Heart right ventricle (tissue), 16 donors: ENCODE data around the gene CBR1. TPM values are rescaled to one million over a fixed set of nuclear protein-coding genes. Genes with fewer than 3 reads are reported as not detected.
"Not testable (repeated sequence)": the region's sequence is repeated elsewhere in the genome, so short reads cannot be mapped to it uniquely, and the experiment has no call there.

Experiments used
- ATAC-seq, 8 donors: fragments of 200-7000 bp; cut with Tn5 transposase; one replicate each; pipeline ENCODE4 v1.9.1; 2020; ENCODE audit warnings: mild to moderate bottlenecking in 8 of 8, moderate library complexity in 8 of 8, moderate number of reproducible peaks in 1 of 8
- DNase-seq, 2 donors: peaks; one replicate each; pipeline ENCODE4 v3.0.0-alpha.2; 2020
- H3K27ac ChIP-seq, 10 donors: fragments of 200-600 bp; sonication (generic) in 2 of 10; one replicate each; pipeline versions ENCODE4 v1.5.0 to v1.8.0; 2020 to 2022; ENCODE audit warnings: mild to moderate bottlenecking in 3 of 10
- H3K27me3 ChIP-seq, 7 donors: fragments of 200-600 bp; one replicate each; pipeline ENCODE4 v1.8.0; 2021 to 2022; ENCODE audit warnings: mild to moderate bottlenecking in 2 of 7
- H3K36me3 ChIP-seq, 9 donors: fragments of 200-600 bp; sonication (generic) in 1 of 9; one replicate each; pipeline versions ENCODE4 v1.5.0 to v1.8.0; 2020 to 2022; ENCODE audit warnings: mild to moderate bottlenecking in 2 of 9
- H3K4me1 ChIP-seq, 9 donors: fragments of 200-600 bp; sonication (generic) in 1 of 9; one replicate each; pipeline versions ENCODE4 v1.5.0 to v1.8.0; 2020 to 2022; ENCODE audit warnings: mild to moderate bottlenecking in 4 of 9
- H3K4me3 ChIP-seq, 10 donors: fragments of 200-600 bp; sonication (generic) in 2 of 10; one replicate each; pipeline versions ENCODE4 v1.5.0 to v1.8.0; 2020 to 2022; ENCODE audit warnings: mild to moderate bottlenecking in 7 of 10, moderate library complexity in 2 of 10
- H3K9me3 ChIP-seq, 11 donors: fragments of 200-600 bp in 10 of 11; sonication (generic) in 2 of 11; one replicate each; pipeline versions ENCODE4 v1.5.0 to v1.8.0; 2013 to 2022; ENCODE audit warnings: mild to moderate bottlenecking in 2 of 11, control low read depth in 1 of 11, moderate library complexity in 1 of 11
- CTCF ChIP-seq, 9 donors: fragments of 200-600 bp; sonication (generic) in 2 of 9; IDR thresholded peaks; one replicate each; pipeline versions ENCODE4 v1.5.0 to v1.8.0; 2021 to 2022; ENCODE audit warnings: antibody characterized with exemption in 9 of 9, mild to moderate bottlenecking in 5 of 9, moderate library complexity in 1 of 9
- WGBS, 2 donors: extraction: QIAGEN DNeasy Blood & Tissue Kit; methylation state at CpG; one replicate each; pipeline ENCODE4 v1.1.7; 2013; ENCODE audit warnings: inconsistent platforms in 1 of 2; 5-methylcytosine and 5-hydroxymethylcytosine counted together
- intact Hi-C, 10 donors: fragments of 100-400 bp; cut with DNase I; formaldehyde crosslinking; loops; one replicate each; pipeline versions ENCODE4 v1.11.1 to v1.14.2; 2022
- polyA plus RNA-seq, 2 donors: library from polyadenylated mRNA; stranded (reverse); fragments of 200-250 nt; gene quantifications; one replicate each; pipeline ENCODE4 v1.2.3, GENCODE V29; 2013
- total RNA-seq, 10 donors: library from RNA; stranded (reverse); fragmentation: NEBNext Ultra II Directional in 3 of 10; extraction: Animal tissue kit (Norgen Biotek cat#: 25700) in 3 of 10; gene quantifications; one replicate each; pipeline versions ENCODE4 v1.2.1 to v1.2.4, GENCODE V29; 2021 to 2023
- donor health status: Arrhythmogenic right ventricular cardiomyopathy.
- donor health status: ischemic (EF 13 %, LVEDD 7.1; RV severe dilation, severe dysfunction).
- donor health status: healthy with polysubstance abuse.
- donor health status: DM: no; HTN: yes; CAD: no.
- donor health status: DM: no; HTN: no; CAD: no.
- donor health status: ischemic (EF 25% LVEDD 6.9; RV normal size, moderate dysfunction).
- donor health status: ischemic (EF 25% LVEDD 5.7; RV mildly dilated, moderate dysfunction).
- donor health status: healthy.
- donor health status: DM: yes; HTN: yes; CAD: no.
- donor health status: Ischemic cardiomyopathy.
- donor health status: ischemic (EF 35%, LVEDD 5.7; RV mildly dilated, moderate dysfunction).
- donor health status: nonischemic (EF 11% LVEDD 7.7; RV severe dilation, severe dysfunction).
- donor health status: DM: yes; HTN: yes; CAD: no.
- donor health status: PGD.
- donor health status: ischemic (EF 29% LVEDD 5.4; RV normal size, mild dysfunction).
- donor health status: nonischemic (EF 23%, LVEDD 6.1; RV moderate dilation, normal function).

Gene CBR1
- total and polyA plus RNA-seq, 12 donors: 7.7 to 61.2 (median 17.6) TPM

GRCh38 chr21:36072453-36073162, 2.8 kb downstream of the CBR1 start:
- Histone ChIP-seq H3K4me3 (no peak overlapping the region), H3K36me3 (peaks cover 0 to 38% (median 4%) of the 10 kb centered on the region in 9 donors), H3K27me3 (no peaks in the 10 kb centered on the region), H3K9me3 (peaks cover 0 to 19% (median 0%) of the 10 kb centered on the region in 11 donors), H3K27ac (no peak overlapping the region), H3K4me1 (peaks cover 0 to 56% (median 9%) of the 10 kb centered on the region in 9 donors)
- intact Hi-C loops: loop anchor here in 1 of 10 donors (5.0 kb wide), 1 partner anchor 35 kb away; no protein-coding TSS in a partner anchor
- no peak for ATAC-seq
- DNase-seq: no peak
- no peak for TF ChIP-seq CTCF (IDR thresholded peaks at IDR 0.05)
- 97 to 98% methylated on average over 12 of the region's 12 CpGs for WGBS, 2 donors

- no peaks in the 10 kb centered on the region for H3K27me3 ChIP-seq
Measured at GRCh38 chr21:36073181-36073580, 3.4 kb downstream of the CBR1 start.

GRCh38 chr21:36073911-36074310, 4.1 kb downstream of the CBR1 start:
- Histone ChIP-seq H3K4me1 (peaks cover 0 to 68% (median 9%) of the 10 kb centered on the region in 9 donors), H3K36me3 (peaks cover 0 to 38% (median 4%) of the 10 kb centered on the region in 9 donors), H3K27ac (peak overlapping the region in 1 of 10 donors; percentile 8)
- DNase-seq, H3K27me3 ChIP-seq, H3K9me3 ChIP-seq, ATAC-seq, H3K4me3 ChIP-seq: not testable (repeated sequence)
- intact Hi-C loops: loop anchor here in 1 of 10 donors (5.0 kb wide), 1 partner anchor 33 kb away; no protein-coding TSS in a partner anchor
- WGBS, 2 donors: 91 to 93% methylated on average over 5 of the region's 5 CpGs

More at GRCh38 chr21:36073181-36073580, 3.4 kb downstream of the CBR1 start:
- intact Hi-C loops: loop anchor here in 1 of 10 donors (5.0 kb wide), 1 partner anchor 34 kb away; no protein-coding TSS in a partner anchor
- ATAC-seq (no peak), DNase-seq (no peak)
- no peak overlapping the region for H3K4me3 ChIP-seq
- peak overlapping the region in 1 of 10 donors; percentile 8 for H3K27ac ChIP-seq
- WGBS, 2 donors: 34 to 41% methylated on average over 3 of the region's 3 CpGs
- peaks cover 0 to 60% (median 9%) of the 10 kb centered on the region in 9 donors for H3K4me1 ChIP-seq
- TF ChIP-seq CTCF (IDR thresholded peaks at IDR 0.05): no peak
- H3K36me3 ChIP-seq: peaks cover 0 to 38% (median 4%) of the 10 kb centered on the region in 9 donors
- H3K9me3 ChIP-seq: peaks cover 0 to 13% (median 0%) of the 10 kb centered on the region in 11 donors

- DNase-seq: no peak
- peaks cover 0 to 38% (median 4%) of the 10 kb centered on the region in 9 donors for H3K36me3 ChIP-seq
- H3K4me1 ChIP-seq: peaks cover 0 to 67% (median 4%) of the 10 kb centered on the region in 9 donors
- peak in 1 of 8 donors; percentile 54 for ATAC-seq
- intact Hi-C loops: no loop called here
- H3K27ac ChIP-seq: no peak overlapping the region
- no peak overlapping the region for H3K4me3 ChIP-seq
- no peaks in the 10 kb centered on the region for H3K27me3 ChIP-seq
- TF ChIP-seq CTCF (IDR thresholded peaks at IDR 0.05): no peak
- WGBS, 2 donors: 77 to 81% methylated on average over 3 of the region's 3 CpGs
- H3K9me3 ChIP-seq: peaks cover 0 to 3% (median 0%) of the 10 kb centered on the region in 11 donors
Measured at GRCh38 chr21:36075171-36075570, 5.3 kb downstream of the CBR1 start.
